ENCODE data around the gene RBM11. TPM values are rescaled to one million over a fixed set of nuclear protein-coding genes. Genes with fewer than 3 reads are reported as not detected.

Gene RBM11
- total RNA-seq, 2 donors from 2014 or later = 5.4 to 13.5 TPM

DNA sequence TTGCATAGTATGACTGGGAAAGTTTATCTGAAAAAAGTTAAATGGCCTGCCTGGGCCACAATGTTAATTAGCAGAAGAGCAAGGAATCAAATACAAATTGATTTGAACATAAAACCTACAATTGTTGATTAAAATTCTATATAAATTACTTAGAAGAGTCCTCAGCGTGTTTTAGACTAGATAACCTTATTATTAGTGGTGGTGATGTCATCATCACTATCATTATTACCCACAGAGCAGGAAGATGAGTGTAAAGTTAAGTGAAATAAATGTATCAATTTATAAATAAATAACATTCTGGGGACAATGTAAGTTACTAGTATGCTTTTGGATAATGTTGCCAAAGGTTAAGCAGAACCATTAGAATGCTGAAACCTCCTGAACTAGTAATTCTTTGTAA lies 46.1 kb downstream of the RBM11 start:
- no peak for DNase-seq
- Histone ChIP-seq H3K4me1 (ENCODE audit: control insufficient read depth, insufficient read depth, low read length) (no peaks in the 10 kb centered on the region), H3K36me3 (ENCODE audit: control insufficient read depth, insufficient read depth, low read length) (no peaks in the 10 kb centered on the region), H3K27ac (ENCODE audit: low read depth, low read length) (no peak overlapping the region), H3K9ac (ENCODE audit: extremely low read depth, low read length, poor library complexity, severe bottlenecking) (no peak overlapping the region), H3K9me3 (ENCODE audit: control insufficient read depth, low read length) (no peaks in the 10 kb centered on the region), H3K4me3 (ENCODE audit: low read length) (no peak overlapping the region), H3K27me3 (ENCODE audit: control insufficient read depth, insufficient read depth, low read length, poor library complexity, severe bottlenecking) (no peaks in the 10 kb centered on the region)
- no CpG with 5 or more reads among the region's 1 CpG for WGBS, 2 experiments (ENCODE audit: insufficient coverage in 1 of 2, insufficient read length in 1 of 2)
- no peaks in the 10 kb centered on the region for H3K4me1 Mint-ChIP-seq
- no peak overlapping the region for H3K4me3 Mint-ChIP-seq
- TF ChIP-seq, protein P1, sequence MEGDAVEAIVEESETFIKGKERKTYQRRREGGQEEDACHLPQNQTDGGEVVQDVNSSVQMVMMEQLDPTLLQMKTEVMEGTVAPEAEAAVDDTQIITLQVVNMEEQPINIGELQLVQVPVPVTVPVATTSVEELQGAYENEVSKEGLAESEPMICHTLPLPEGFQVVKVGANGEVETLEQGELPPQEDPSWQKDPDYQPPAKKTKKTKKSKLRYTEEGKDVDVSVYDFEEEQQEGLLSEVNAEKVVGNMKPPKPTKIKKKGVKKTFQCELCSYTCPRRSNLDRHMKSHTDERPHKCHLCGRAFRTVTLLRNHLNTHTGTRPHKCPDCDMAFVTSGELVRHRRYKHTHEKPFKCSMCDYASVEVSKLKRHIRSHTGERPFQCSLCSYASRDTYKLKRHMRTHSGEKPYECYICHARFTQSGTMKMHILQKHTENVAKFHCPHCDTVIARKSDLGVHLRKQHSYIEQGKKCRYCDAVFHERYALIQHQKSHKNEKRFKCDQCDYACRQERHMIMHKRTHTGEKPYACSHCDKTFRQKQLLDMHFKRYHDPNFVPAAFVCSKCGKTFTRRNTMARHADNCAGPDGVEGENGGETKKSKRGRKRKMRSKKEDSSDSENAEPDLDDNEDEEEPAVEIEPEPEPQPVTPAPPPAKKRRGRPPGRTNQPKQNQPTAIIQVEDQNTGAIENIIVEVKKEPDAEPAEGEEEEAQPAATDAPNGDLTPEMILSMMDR (conservative IDR thresholded peaks at IDR 0.05) = no peak
- no peaks in the 10 kb centered on the region for H3K9me3 Mint-ChIP-seq
- no peaks in the 10 kb centered on the region for H3K27me3 Mint-ChIP-seq (ENCODE audit: insufficient read depth)
- H3K36me3 Mint-ChIP-seq (ENCODE audit: low read depth) = no peaks in the 10 kb centered on the region
- H3K27ac Mint-ChIP-seq = no peak overlapping the region

DNA sequence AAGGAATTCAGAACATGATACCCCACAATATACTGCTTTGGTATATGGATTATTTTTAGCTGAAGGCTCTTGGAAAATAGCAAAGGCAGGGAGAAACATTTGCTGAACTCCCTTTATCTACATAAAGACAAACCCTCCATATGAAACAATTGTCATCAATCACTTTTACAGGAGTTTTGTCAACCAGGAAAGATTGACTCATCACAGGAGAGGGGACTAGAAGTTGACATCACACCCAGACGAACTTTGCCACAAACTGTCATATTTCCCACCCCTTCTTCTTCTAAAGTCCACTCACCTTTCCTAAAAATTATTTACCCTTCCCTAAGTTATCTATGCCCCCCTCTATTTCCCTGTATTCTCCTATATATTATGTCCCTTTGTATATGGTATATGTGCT lies 47.9 kb downstream of the RBM11 start:
- WGBS, 2 experiments (ENCODE audit: insufficient coverage in 1 of 2, insufficient read length in 1 of 2) = 78 to 86% methylated on average over 1 of the region's 1 CpG
- Histone ChIP-seq H3K27me3 (ENCODE audit: control insufficient read depth, insufficient read depth, low read length, poor library complexity, severe bottlenecking) (no peaks in the 10 kb centered on the region), H3K9ac (ENCODE audit: extremely low read depth, low read length, poor library complexity, severe bottlenecking) (no peak overlapping the region), H3K36me3 (ENCODE audit: control insufficient read depth, insufficient read depth, low read length) (no peaks in the 10 kb centered on the region), H3K9me3 (ENCODE audit: control insufficient read depth, low read length) (no peaks in the 10 kb centered on the region), H3K4me3 (ENCODE audit: low read length) (no peak overlapping the region), H3K4me1 (ENCODE audit: control insufficient read depth, insufficient read depth, low read length) (no peaks in the 10 kb centered on the region), H3K27ac (ENCODE audit: low read depth, low read length) (no peak overlapping the region)
- no peak for DNase-seq
- Mint-ChIP-seq H3K9me3 (no peaks in the 10 kb centered on the region), H3K36me3 (ENCODE audit: low read depth) (no peaks in the 10 kb centered on the region), H3K27ac (no peak overlapping the region), H3K4me3 (no peak overlapping the region), H3K27me3 (ENCODE audit: insufficient read depth) (no peaks in the 10 kb centered on the region), H3K4me1 (no peaks in the 10 kb centered on the region)
- TF ChIP-seq, protein P1 (conservative IDR thresholded peaks at IDR 0.05) = no peak

DNA sequence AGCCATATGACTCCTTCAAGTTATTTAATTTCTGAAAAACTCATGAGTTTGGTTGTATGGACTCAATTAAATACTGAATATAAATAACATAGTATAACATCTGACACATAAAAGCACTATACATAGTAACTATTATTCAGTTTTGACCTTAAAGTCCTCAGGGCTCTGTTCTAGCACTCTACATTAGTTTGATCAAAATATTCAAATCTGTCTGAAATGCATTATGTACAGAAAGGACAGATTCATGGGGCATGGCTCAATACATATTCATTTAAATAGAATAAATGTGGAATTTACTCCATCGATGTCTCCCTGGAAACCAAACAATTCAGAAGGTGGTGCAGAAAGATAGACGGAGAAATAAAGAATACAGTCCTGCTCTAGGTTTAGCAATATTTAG lies 49.1 kb downstream of the RBM11 start:
- TF ChIP-seq, protein P1 (conservative IDR thresholded peaks at IDR 0.05) = no peak
- Mint-ChIP-seq H3K4me3 (no peak overlapping the region), H3K9me3 (no peaks in the 10 kb centered on the region), H3K27ac (no peak overlapping the region), H3K4me1 (no peaks in the 10 kb centered on the region), H3K36me3 (ENCODE audit: low read depth) (no peaks in the 10 kb centered on the region), H3K27me3 (ENCODE audit: insufficient read depth) (no peaks in the 10 kb centered on the region)
- no peak overlapping the region for H3K4me3 ChIP-seq (ENCODE audit: low read length)
- H3K9me3 ChIP-seq (ENCODE audit: control insufficient read depth, low read length) = no peaks in the 10 kb centered on the region
- no peak overlapping the region for H3K9ac ChIP-seq (ENCODE audit: extremely low read depth, low read length, poor library complexity, severe bottlenecking)
- H3K27me3 ChIP-seq (ENCODE audit: control insufficient read depth, insufficient read depth, low read length, poor library complexity, severe bottlenecking) = no peaks in the 10 kb centered on the region
- 100% methylated on average over 2 of the region's 2 CpGs; no CpG with 5 or more reads in 1 of the 2 experiments for WGBS, 2 experiments (ENCODE audit: insufficient coverage in 1 of 2, insufficient read length in 1 of 2)
- no peaks in the 10 kb centered on the region for H3K4me1 ChIP-seq (ENCODE audit: control insufficient read depth, insufficient read depth, low read length)
- DNase-seq = no peak
- H3K36me3 ChIP-seq (ENCODE audit: control insufficient read depth, insufficient read depth, low read length) = no peaks in the 10 kb centered on the region
- no peak overlapping the region for H3K27ac ChIP-seq (ENCODE audit: low read depth, low read length)

Measured in endodermal cell (in vitro differentiated cells).